ENCODE results near the gene CACNA1H.
"Not testable (repeated sequence)": the region's sequence is repeated elsewhere in the genome, so short reads cannot be mapped to it uniquely, and the experiment has no call there.

GRCh38 chr16:1232049-1232748 lies 79.3 kb downstream of the CACNA1H start:
- not testable (repeated sequence) for TF ChIP-seq ZNF146 (CRISPR knock-in tag; IDR thresholded peaks at IDR 0.05; ENCODE audit: unreplicated experiment); POLR2AphosphoS5 (IDR thresholded peaks at IDR 0.05; ENCODE audit: control insufficient read depth, insufficient read depth, low read depth, low read length); EP300 (IDR thresholded peaks at IDR 0.05; ENCODE audit: low read length); YY1 (IDR thresholded peaks at IDR 0.05; ENCODE audit: borderline replicate concordance in 1 of 3, control insufficient read depth in 1 of 3, extremely low read depth in 1 of 3, insufficient read depth in 3 of 3, insufficient read length in 1 of 3, insufficient replicate concordance in 2 of 3, low read depth in 1 of 3, low read length in 2 of 3); RNF2 (IDR thresholded peaks at IDR 0.05); ZNF174 (CRISPR knock-in tag; IDR thresholded peaks at IDR 0.05); DNMT1 (IDR thresholded peaks at IDR 0.05); HDAC3 (IDR thresholded peaks at IDR 0.05; ENCODE audit: borderline replicate concordance, partially characterized antibody)
- TF ChIP-seq, protein P1, sequence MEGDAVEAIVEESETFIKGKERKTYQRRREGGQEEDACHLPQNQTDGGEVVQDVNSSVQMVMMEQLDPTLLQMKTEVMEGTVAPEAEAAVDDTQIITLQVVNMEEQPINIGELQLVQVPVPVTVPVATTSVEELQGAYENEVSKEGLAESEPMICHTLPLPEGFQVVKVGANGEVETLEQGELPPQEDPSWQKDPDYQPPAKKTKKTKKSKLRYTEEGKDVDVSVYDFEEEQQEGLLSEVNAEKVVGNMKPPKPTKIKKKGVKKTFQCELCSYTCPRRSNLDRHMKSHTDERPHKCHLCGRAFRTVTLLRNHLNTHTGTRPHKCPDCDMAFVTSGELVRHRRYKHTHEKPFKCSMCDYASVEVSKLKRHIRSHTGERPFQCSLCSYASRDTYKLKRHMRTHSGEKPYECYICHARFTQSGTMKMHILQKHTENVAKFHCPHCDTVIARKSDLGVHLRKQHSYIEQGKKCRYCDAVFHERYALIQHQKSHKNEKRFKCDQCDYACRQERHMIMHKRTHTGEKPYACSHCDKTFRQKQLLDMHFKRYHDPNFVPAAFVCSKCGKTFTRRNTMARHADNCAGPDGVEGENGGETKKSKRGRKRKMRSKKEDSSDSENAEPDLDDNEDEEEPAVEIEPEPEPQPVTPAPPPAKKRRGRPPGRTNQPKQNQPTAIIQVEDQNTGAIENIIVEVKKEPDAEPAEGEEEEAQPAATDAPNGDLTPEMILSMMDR (IDR thresholded peaks at IDR 0.05 in 2 of 3, conservative IDR thresholded peaks at IDR 0.05 in 1 of 3; ENCODE audit: insufficient read depth in 2 of 3, low read depth in 1 of 3, low read length in 3 of 3), result not testable (repeated sequence)

Data from K562 (cell line).